Measurements from ENCODE around the gene ZBTB11.
"Not testable (repeated sequence)": the region's sequence is repeated elsewhere in the genome, so short reads cannot be mapped to it uniquely, and the experiment has no call there.

Gene ZBTB11

GRCh38 chr3:101617478-101617877 lies 59.5 kb downstream of the ZBTB11 start:
- DNase-seq, result no peak

- no peak for DNase-seq
These were observed 61.4 kb downstream of the ZBTB11 start for GRCh38 chr3:101615525-101615924.

- DNase-seq, result not testable (repeated sequence)
These were observed 63.9 kb downstream of the ZBTB11 start for GRCh38 chr3:101613014-101613413.

- DNase-seq, result no peak
These were observed 65.9 kb downstream of the ZBTB11 start for GRCh38 chr3:101611023-101611422.

- DNase-seq, result not testable (repeated sequence)
These were observed 71.5 kb downstream of the ZBTB11 start for GRCh38 chr3:101605398-101605797.

GRCh38 chr3:101603184-101603583 lies 73.7 kb downstream of the ZBTB11 start:
- DNase-seq, result no peak

- DNase-seq, result no peak
These were observed 74.2 kb downstream of the ZBTB11 start for GRCh38 chr3:101602731-101603130.
